LNCAP (cell line): ENCODE data around the gene RHO.

Experiments
- CTCF ChIP-seq: fragments of 450-650 bp; IDR thresholded peaks from 2 replicates; pipeline ENCODE4 v1.5.1; 2017; ENCODE audit warnings: mild to moderate bottlenecking

The RHO gene

GRCh38 chr3:129536804-129537203, 8.4 kb downstream of the RHO start:
- no peak for TF ChIP-seq CTCF

GRCh38 chr3:129539206-129539605, 10.8 kb downstream of the RHO start:
- no peak for TF ChIP-seq CTCF

- no peak for TF ChIP-seq CTCF
Observed at GRCh38 chr3:129540776-129541516, 12.5 kb downstream of the RHO start.

- no peak for TF ChIP-seq CTCF
Observed at GRCh38 chr3:129542747-129543146, 14.3 kb downstream of the RHO start.

- TF ChIP-seq CTCF: no peak
Observed at GRCh38 chr3:129543156-129543790, 14.8 kb downstream of the RHO start, which contains the start of gene H1-8. TSS of gene H1-8 (plus strand) at chr3:129543175. CDS start at chr3:129543219, 44 bp downstream.

- no peak for TF ChIP-seq CTCF
Observed at GRCh38 chr3:129543999-129544398, 15.6 kb downstream of the RHO start.

- no peak for TF ChIP-seq CTCF
Observed at GRCh38 chr3:129547241-129547640, 18.8 kb downstream of the RHO start.
